GM19193 (cell line): ENCODE results near the gene TTLL12.

Experiments used
- POLR2A ChIP-seq: IDR thresholded peaks from 4 replicates; pipeline ENCODE4 v1.6.1; 2011; ENCODE audit not compliant: insufficient read depth, insufficient read length; ENCODE audit errors: extremely low read depth

Gene TTLL12

GRCh38 chr22:43222987-43223386 lies 36.1 kb upstream of the TTLL12 start:
- TF ChIP-seq POLR2A: no peak

DNA sequence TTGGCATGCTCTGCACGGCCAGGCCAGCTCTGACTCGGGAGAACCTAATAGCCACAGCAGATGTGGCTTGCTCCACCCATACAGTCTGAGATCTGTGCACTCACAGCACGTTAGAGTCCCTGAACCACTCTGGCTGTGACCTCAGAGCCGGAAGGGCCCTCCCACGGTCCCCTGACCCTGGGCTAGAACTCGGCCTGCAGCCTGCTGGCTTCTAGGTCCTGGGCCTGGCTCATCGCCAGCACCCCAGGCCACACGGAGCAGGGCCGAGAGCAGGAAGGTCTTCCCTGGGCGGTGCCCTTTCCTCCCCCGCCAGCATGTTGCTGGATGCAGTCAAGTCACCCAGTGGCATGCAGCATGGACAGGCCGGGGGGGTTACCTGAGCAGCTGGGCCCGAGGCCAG lies 35.3 kb upstream of the TTLL12 start:
- no peak for TF ChIP-seq POLR2A

DNA sequence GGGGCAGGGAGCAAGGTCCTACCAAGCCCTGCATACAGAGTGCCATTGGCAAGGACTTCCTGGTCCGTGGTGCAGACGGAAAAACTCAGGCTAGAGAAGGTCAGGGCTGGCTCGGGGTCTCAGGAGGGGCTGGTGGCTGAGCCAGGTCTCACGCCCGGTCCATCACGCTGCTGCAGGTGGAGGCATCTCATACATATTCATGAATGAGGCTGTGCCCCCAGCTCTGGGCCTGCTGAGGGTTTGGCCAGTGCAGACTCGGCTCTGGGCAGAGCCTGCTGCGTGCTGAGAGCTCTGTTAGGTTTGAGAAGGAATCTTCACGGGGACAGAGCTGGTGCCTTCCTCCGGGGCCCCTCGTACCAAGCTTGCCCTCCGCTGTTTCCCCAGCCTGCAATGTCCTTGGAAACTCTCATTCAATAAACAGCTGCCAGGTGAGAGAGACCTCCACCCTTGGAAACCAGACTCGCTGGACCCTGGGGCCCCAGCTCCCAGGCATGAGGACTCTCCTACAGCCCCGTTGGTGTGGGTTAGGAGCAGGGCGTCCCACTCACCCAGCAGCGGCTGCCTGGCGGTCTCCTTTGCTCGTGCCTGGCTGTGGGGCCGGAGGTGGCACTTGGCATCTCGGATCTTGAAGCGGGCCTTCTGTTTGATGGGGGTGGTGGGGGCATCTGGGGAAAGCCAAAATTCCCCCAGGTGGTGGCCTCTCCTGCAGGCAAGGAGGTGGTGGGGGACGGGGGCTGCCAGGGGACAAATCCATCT lies 33.9 kb upstream of the TTLL12 start:
- TF ChIP-seq POLR2A: no peak

DNA sequence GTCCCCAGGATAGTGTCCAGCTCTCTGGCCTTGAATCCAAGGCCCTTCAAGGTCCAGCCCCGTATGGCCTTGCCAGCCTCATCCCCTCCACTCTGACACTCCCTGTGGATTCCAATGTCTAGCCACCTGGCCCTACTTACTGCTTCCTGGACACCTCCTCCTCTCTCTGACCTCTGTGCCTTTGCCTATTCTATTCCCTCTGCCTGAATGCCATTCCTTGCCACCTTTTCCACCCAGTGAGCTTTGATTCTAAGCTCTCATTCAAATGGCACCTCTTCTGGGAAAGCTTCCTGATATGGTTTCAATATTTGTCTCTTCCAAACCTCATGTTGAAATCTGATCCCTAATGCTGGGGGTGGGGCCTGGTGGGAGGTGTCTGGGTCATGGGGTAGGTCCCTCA lies 31.9 kb upstream of the TTLL12 start:
- TF ChIP-seq POLR2A: no peak

DNA sequence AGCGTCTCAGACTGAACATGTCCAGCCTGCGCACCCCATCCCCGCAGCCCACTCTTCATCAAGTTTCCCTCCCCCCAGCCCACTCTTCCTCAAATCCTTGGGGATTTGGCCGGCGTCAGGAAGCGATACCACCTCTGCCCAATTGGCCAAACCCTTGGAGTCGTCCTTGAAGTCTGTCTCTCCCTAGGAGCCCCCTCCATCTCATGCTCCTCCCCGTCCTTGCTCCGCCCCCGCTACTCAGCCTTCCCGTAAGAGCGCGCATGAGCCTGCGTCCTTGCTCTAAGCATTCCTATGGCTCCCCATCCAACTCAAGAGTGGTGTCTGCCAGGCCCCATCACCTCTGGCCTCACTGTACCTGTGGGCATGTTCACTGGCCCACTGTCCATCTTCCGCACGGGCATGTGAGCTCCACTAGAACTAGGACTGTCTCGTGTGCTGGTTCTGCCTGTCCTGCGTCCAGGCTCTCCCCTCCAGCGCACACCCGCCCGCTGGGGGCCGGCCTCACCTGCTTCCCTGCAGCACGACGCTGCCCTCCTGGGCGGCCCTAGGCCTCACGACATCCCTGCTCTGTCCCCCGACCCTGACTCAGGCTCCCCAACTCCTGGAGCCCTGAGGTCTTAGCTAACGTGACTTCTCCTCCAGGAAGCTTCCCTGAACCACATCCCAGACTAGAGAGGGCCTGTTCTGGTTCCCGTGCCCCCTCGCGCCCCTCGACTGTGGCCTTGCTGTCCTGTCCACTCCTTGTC lies 30.5 kb upstream of the TTLL12 start:
- TF ChIP-seq POLR2A: no peak

GRCh38 chr22:43216738-43217137 lies 29.8 kb upstream of the TTLL12 start:
- TF ChIP-seq POLR2A: no peak

- TF ChIP-seq POLR2A: no peak
Measured at GRCh38 chr22:43213962-43214361, 27.0 kb upstream of the TTLL12 start.

DNA sequence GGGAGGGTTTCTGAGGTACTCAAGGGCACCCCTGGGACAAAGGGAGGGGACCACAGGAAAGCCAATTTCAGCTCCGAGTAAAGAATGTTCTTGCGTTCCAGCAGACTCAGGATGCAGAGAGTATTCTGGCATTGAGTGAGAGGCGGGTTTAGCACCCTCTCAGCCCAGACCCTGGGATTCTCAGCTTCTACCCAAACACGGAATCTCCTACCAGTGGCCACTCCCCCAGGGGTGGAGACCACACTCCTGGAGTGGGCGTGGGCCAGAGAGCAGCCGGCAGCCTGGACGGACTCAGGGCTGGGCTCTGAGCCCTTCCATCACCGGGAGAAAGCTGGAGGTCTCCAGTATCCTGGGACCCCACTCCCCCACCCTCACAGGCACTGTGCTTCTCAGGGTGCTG lies 26.1 kb upstream of the TTLL12 start:
- TF ChIP-seq POLR2A: no peak

DNA sequence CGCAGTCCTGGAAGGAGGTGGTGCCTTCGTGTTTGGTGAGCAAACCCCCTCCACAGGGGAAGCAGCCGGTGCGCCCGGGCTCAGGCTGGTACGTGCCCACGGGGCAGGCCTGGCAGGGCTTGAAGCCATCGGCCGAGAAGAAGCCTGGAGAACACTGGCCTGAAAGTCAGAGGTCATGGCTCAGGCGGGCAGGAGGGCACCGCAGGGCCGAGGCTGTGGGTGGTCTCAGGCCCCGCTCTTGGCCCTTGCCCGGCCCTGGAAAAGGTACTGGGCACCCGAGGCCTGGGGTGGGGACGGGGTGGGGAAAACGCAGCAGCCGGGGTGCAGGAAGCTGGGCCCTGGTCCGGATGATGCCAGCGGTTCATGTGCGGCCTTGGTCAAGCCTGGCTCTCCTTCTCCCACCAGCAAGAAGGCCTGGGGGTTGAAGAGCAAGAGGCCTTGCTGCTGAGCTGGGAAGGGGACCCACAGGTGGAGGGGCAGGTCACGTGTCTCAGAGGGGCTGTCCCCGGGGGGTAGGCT lies 25.6 kb upstream of the TTLL12 start:
- TF ChIP-seq POLR2A: no peak

GRCh38 chr22:43211941-43212433 lies 25.1 kb upstream of the TTLL12 start:
- no peak for TF ChIP-seq POLR2A

DNA sequence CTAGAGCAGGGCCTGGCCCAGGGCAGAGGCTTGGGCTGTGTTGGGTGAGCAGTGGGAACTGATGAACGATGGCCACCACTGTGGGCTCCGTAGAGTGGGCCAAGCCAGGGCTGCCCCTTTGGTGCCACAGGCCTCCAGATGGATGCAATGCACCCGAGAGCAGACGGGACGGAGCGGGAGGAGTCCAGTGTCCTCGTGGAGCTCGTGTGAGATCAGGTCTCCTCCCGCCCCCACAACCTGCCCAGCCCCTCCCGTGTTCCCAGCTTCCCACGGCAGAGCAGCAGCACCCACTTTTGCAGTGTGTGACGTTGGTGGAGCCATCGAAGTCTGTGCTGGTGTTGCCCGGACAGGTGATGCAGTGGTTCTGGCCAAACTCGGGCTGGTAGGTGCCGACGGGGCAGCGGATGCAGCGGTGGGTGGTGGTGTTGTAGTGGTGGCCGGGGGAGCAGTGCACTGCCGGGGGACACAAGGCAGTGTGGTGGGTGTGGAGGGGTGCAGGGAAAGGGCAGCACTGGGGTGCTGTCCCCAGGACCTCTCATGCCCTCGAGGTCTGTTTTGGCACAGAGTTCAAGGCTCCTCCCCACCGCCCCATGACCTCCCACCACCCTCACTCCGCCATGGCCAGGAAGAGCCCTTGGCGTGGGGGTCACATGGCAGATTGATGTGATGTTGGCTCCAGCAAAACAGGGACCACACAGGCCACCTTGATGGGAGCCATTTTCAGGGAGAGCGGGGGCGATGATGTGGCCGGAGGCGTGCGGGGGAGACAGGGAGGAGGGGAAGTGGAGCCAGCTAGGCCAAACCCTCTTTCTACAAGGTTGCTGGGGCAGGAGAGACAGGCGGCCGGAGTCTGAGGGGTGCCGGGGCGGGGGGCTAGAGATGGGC lies 23.9 kb upstream of the TTLL12 start:
- TF ChIP-seq POLR2A: no peak

GRCh38 chr22:43209971-43210370 lies 23.0 kb upstream of the TTLL12 start:
- TF ChIP-seq POLR2A: no peak

- TF ChIP-seq POLR2A: no peak
Measured at GRCh38 chr22:43209523-43209890, 22.6 kb upstream of the TTLL12 start.

DNA sequence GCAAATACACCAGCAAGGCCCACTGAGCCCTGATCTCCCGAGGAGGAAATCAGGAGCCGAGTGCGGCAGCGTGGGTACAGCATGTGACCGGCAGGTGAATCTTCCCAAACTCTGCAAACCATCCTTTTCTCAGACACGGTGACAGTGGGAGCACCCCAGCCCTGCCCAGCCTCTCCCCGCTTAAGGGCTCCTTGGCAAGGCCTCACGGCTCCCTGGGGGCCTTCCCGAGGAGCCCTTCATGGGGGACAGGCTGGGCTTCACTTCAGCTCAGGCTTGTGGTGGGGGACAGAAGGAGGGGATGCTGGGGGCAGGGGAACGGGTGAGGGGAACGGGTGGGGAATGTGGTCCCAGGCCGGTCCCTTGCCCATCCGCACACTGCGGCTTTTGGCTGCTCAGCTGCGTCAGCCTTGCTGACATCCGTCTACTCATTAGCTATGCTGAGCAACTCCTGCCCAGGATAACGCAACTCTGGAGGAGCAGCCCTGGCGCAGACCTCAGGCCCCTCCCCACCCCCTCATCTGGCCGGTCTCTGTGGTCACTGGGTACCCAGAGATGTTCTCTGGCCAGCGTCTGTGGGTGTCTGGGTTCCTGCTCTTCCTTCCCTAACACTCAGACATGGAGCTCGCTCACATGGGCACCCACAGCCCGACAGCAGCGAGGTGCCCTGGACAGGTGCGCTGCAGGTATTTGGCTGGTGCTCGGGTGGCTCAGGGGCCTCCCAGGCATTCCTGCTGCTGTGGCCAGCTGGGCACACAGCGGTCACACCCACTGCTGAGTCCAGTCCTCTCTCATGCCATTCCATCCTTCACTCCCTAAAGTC lies 22.0 kb upstream of the TTLL12 start:
- no peak for TF ChIP-seq POLR2A
